ENCODE results near the gene GPX5.
A peak's percentile ranks its signal among the peaks of the same experiment; 100 is the strongest.
"Not testable (repeated sequence)": the region's sequence is repeated elsewhere in the genome, so short reads cannot be mapped to it uniquely, and the experiment has no call there.

GPX5 gene

GRCh38 chr6:28517964-28518363 is 7.7 kb upstream of the GPX5 start:
- FAIRE-seq = no peak

- no peak for FAIRE-seq
These were observed 3.0 kb upstream of the GPX5 start for GRCh38 chr6:28522594-28523240.

GRCh38 chr6:28523241-28523622 is 2.4 kb upstream of the GPX5 start:
- no peak for FAIRE-seq

- FAIRE-seq = no peak
These were observed 5.1 kb downstream of the GPX5 start for GRCh38 chr6:28530777-28531176.

DNA sequence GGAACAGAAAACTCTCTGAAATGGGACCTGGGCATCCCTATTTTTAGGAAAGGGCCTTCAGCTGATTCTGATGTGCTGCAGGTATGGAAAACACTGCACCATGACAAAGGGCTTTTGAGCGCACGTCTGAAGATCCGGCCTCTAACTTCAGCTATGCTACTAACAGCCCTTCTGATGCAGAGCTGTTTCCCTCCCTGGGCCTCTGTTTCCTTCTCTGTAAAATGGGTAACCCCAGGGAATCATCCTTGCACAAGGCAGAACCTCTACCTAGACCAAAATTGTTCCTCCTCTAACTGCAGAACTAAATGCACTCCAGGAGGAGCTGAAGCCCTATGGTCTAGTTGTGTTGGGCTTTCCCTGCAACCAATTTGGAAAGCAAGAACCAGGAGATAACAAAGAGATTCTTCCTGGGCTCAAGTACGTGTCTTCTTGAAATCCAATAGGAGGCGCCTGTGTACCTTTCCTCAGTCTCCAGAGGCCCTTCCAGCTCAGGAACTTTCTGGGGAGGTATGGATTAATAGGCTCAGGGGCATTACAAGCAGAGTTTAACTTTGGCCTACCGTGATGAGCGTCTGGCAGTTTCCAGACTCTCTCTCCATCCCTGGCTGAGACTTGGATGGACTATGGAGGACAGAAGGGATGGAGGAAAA is 5.9 kb downstream of the GPX5 start:
- FAIRE-seq = no peak

DNA sequence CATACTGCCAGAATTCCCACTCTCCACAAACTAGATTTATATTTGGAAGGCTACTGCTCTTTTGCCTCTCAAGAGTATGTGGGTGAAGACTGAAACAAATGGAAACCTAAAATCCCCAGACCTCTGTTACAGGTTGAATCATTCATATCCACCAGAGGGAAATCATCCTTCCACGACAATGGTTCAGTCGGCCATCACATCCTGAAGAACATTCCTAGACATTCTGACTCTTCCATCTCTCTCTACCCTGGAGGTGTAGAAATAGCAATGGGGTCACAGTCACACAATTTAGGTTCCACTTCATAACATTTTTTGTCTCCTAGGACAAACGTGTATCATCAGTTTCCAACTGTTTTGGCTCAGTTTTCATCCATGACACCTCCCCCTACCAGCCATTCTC is 8.6 kb downstream of the GPX5 start:
- FAIRE-seq = no peak

GRCh38 chr6:28534875-28535274 is 9.2 kb downstream of the GPX5 start:
- FAIRE-seq = no peak

- no peak for FAIRE-seq
These were observed 11.4 kb downstream of the GPX5 start for GRCh38 chr6:28537065-28537464.

GRCh38 chr6:28537509-28538140 is 11.9 kb downstream of the GPX5 start:
- FAIRE-seq = no peak

- FAIRE-seq = no peak
These were observed 16.3 kb downstream of the GPX5 start for GRCh38 chr6:28541996-28542395.

- FAIRE-seq = peak; percentile 84
These were observed 17.0 kb downstream of the GPX5 start for GRCh38 chr6:28542440-28543296.

DNA sequence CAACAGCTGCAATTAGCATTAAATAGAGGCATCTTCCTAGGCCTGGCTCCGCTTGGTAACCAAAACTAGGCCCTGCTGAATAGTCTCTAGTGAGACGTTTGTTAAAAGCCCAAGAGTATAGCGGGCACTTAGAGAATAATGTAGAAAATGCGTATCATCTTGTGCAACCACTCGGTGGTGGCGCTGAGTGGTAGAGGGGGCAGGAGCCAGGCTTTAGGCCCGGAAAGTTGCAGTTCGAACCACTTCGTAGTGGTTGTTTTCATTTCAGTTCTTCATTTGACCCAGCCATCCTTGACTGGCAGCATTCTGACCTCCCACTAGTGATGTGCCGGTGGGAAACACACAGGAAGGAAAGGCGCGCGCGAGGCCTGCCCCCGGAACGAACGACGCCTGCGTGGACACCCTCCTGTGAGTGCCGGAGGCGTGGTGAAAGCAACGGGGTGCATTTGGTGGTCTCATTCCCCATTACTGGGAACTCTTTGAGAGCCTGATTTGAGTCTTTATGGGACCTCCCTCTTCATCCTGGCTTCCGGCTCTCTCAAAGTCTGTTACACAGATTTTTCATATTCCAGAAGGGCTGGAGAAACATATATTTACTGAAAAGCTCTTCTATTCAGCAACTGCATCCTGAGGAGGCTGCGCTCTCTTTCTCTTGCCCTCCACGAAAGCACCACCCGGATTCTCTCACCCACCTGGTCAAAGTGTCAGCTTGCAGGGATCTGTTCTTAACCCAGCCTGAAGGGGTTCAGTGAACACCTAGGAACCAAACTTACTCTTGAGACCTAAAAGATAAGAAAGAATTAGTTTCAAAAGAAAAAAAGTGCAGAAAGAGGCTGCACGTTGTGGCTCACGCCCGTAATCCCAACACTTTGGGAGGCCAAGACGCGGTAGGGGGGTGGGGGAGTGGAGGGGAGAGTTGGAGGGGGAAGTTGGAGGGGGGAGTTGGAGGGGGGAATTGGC is 18.2 kb downstream of the GPX5 start:
- no peak for FAIRE-seq

DNA sequence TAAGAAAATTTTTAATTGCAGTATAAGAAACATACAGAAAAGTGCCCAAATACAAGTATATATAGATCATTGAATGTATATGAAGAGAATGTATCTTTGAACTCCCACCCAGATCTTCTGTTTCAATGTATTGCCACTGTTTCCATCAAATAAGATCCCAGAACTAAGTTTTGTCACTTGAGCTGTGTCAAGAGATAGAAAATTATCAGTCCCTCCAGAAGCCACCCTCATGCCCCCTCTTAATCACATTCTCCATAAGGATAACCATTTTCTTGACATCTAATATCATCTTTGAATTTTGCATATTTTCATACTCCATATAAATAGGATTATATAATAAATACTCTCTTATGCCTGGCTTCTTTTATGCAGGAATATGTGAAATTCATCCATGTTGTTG is 20.3 kb downstream of the GPX5 start:
- FAIRE-seq = no peak

GRCh38 chr6:28547003-28547402 is 21.3 kb downstream of the GPX5 start:
- not testable (repeated sequence) for FAIRE-seq

DNA sequence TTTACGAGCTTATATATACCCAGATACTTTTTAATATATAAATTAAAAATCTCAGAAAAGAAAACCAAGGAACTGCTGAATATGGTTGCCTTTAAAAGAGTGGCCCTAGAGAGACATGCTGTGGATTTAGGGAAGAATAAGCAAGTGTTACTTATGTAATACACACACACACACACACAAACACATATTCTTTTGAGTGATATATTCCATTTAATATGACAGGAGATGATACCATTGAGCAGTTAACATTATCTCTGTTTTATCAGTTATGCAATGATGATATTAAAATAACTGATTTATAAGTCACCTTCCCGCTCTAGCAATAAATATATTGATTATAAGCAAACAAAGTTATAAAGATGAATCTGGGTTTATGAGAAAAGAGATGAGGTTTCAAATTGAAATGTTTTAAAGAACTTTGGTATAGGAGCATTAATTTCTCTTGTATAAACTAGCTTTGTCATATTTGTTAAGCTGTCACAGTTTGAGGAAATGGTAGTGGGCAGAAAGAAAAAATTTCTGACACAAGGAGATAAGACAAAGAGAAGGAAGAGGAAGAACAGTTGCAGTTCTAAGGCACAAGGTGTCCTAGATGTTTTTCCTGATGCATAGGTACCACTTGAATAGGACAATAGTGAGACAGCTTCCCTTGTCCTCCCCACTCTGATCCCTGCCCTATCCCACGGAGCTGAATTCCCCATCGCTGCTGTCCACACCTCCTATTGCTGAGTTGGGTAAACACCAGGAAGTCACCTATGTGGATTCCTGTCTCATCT is 26.4 kb downstream of the GPX5 start:
- no peak for FAIRE-seq

- FAIRE-seq = no peak
These were observed 27.8 kb downstream of the GPX5 start for GRCh38 chr6:28553384-28553985.

DNA sequence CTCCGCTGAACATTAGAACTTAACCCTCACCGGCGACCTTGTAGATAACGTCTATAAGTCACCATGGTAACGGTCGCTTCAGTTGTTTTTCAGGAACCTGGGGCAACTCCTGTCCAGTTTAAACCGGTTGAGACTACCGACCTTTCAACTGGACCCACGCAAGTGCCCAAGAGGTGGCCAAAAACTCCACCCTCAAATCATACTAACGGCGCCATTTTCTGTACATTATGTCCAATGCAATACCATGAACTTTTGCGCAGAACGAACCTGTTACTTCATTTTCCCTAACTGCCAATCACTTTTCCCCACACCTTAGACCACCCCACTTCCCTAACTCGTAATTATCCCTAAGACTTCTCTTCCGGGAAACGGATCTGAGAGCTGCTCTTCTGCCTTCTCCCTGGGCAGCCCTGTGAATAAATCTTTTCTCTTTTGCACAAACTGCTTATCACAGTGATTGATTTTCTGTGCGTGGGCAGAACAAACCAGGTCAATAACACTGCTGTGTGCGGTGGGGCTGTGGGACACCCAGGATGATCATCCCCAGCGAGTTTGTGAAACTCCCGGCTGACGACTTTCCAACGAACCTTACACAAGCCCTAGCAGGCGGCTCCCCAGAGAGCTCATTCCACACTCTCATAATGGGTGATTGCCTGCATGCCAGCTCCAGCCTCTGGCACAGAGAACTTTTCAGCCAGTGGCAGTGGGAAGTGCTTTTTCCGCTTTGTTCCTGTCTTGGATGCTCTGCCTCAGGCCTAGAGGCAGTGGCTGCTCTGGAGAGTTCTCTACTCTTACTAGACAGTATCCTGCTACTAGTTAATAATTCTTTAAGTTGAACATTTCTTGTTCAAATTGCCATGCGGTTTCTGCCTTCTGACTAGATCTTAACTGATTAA is 28.6 kb downstream of the GPX5 start:
- FAIRE-seq = no peak

- FAIRE-seq = no peak
These were observed 29.5 kb downstream of the GPX5 start for GRCh38 chr6:28555136-28555535.

DNA sequence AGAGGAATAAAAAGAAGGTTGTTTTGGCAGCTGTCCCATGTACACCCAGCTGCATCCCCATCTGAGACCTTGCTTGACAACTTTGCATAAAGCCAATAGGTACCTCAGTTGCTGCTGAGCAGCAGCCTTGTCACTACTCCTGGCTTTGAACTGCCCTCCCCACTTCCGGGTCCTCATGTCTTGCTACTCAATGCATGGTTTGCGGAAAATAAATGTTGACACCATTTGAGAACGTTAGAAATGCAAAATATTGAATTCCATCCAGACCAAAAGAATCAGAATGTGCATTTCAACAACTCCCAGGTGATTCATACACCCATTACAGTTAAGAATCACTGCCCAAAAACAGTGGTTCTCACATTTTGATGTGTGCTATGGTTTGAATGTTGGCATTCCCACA is 32.9 kb downstream of the GPX5 start:
- no peak for FAIRE-seq
